GM23338 (cell line): ENCODE measurements around the gene BFAR. TPM values are rescaled to one million over a fixed set of nuclear protein-coding genes. Genes with fewer than 3 reads are reported as not detected.

Experiments
- ATAC-seq: fragments of 200-7000 bp; cut with Tn5 transposase; 3 replicates; pipeline ENCODE4 v1.9.1; 2020
- DNase-seq: peaks from one replicate; pipeline ENCODE4 v3.0.0-alpha.2; 2015; ENCODE audit warnings: low spot score
- H2AFZ ChIP-seq: fragments of 200-600 bp; sonication (generic); 2 replicates; pipeline ENCODE4 v1.8.0; 2016; ENCODE audit warnings: antibody characterized with exemption, mild to moderate bottlenecking, moderate library complexity
- H3F3A ChIP-seq: fragments of 200-600 bp; sonication (generic); replicated peaks from 2 replicates; pipeline ENCODE4 v1.8.0; 2017; ENCODE audit warnings: antibody characterized with exemption, mixed run types, low read depth
- H3K27ac ChIP-seq: fragments of 200-600 bp; sonication (generic); 2 replicates; pipeline ENCODE4 v1.6.1; 2016; ENCODE audit warnings: low read depth
- H3K27me3 ChIP-seq: fragments of 200-600 bp; sonication (generic); 2 replicates; pipeline ENCODE4 v1.8.0; 2016; ENCODE audit warnings: mild to moderate bottlenecking, mixed run types, moderate library complexity; ENCODE audit not compliant: insufficient read depth
- H3K36me3 ChIP-seq: fragments of 200-600 bp; sonication (generic); 2 replicates; pipeline ENCODE4 v1.8.0; 2016; ENCODE audit warnings: mild to moderate bottlenecking; ENCODE audit not compliant: insufficient read depth
- H3K4me1 ChIP-seq: fragments of 200-600 bp; sonication (generic); 2 replicates; pipeline ENCODE4 v1.8.0; 2016; ENCODE audit warnings: mild to moderate bottlenecking, moderate library complexity; ENCODE audit not compliant: insufficient read depth
- H3K4me2 ChIP-seq: fragments of 200-600 bp; sonication (generic); 2 replicates; pipeline ENCODE4 v1.7.1; 2017; ENCODE audit warnings: mixed run types
- H3K4me3 ChIP-seq: fragments of 200-600 bp; sonication (generic); 2 replicates; pipeline ENCODE4 v1.6.1; 2016; ENCODE audit warnings: mixed run types
- H3K79me2 ChIP-seq: fragments of 200-600 bp; sonication (generic); replicated peaks from 2 replicates; pipeline ENCODE4 v1.8.0; 2017; ENCODE audit warnings: mild to moderate bottlenecking; ENCODE audit not compliant: insufficient read depth
- H3K9me2 ChIP-seq: fragments of 200-600 bp; sonication (generic); 2 replicates; pipeline ENCODE4 v1.8.0; 2017; ENCODE audit not compliant: insufficient read depth
- H4K20me1 ChIP-seq: fragments of 200-600 bp; sonication (generic); replicated peaks from 2 replicates; pipeline ENCODE4 v1.8.0; 2017; ENCODE audit warnings: mild to moderate bottlenecking; ENCODE audit not compliant: insufficient read depth
- H3K27ac Mint-ChIP-seq: 2 replicates; pipeline ENCODE4 v1.8.0; 2020; ENCODE audit warnings: inconsistent platforms, mild to moderate bottlenecking, moderate library complexity, mixed read lengths
- H3K27me3 Mint-ChIP-seq: 3 replicates; pipeline ENCODE4 v1.8.0; 2022; ENCODE audit warnings: low read depth, mild to moderate bottlenecking, moderate library complexity, mixed read lengths, inconsistent platforms; ENCODE audit not compliant: insufficient read depth, poor library complexity
- H3K36me3 Mint-ChIP-seq: 3 replicates; pipeline ENCODE4 v1.8.0; 2021; ENCODE audit warnings: low read depth, mild to moderate bottlenecking, inconsistent platforms, moderate library complexity, mixed read lengths
- H3K4me1 Mint-ChIP-seq: 3 replicates; pipeline ENCODE4 v1.8.0; 2020; ENCODE audit warnings: mild to moderate bottlenecking, inconsistent platforms, mixed read lengths
- H3K4me3 Mint-ChIP-seq: 3 replicates; pipeline ENCODE4 v1.8.0; 2021; ENCODE audit warnings: moderate library complexity, mild to moderate bottlenecking, inconsistent platforms, mixed read lengths
- H3K9me3 Mint-ChIP-seq: 3 replicates; pipeline ENCODE4 v1.8.0; 2020; ENCODE audit warnings: moderate library complexity, mild to moderate bottlenecking, inconsistent platforms, mixed read lengths
- CREB1 ChIP-seq: fragments of 250-450 bp; sonication (Bioruptor Pico); IDR thresholded peaks from 2 replicates; pipeline ENCODE4 v1.5.0; 2020; ENCODE audit warnings: low read depth, mild to moderate bottlenecking, moderate library complexity
- EZH2 ChIP-seq: fragments of 200-600 bp; sonication (generic); IDR thresholded peaks from one replicate; pipeline ENCODE4 v1.8.0; 2017; ENCODE audit warnings: antibody characterized with exemption, mild to moderate bottlenecking, low read depth; ENCODE audit not compliant: unreplicated experiment
- EZH2phosphoT487 ChIP-seq: fragments of 200-600 bp; sonication (generic); IDR thresholded peaks from one replicate; pipeline ENCODE4 v1.8.1; 2018; ENCODE audit warnings: antibody characterized with exemption; ENCODE audit not compliant: unreplicated experiment
- JUNB ChIP-seq: IDR thresholded peaks from one replicate; pipeline ENCODE4 v1.6.1; 2016; ENCODE audit warnings: antibody characterized with exemption; ENCODE audit not compliant: unreplicated experiment
- NANOG ChIP-seq: IDR thresholded peaks from 2 replicates; pipeline ENCODE4 v1.6.1; 2016; ENCODE audit warnings: antibody characterized with exemption, borderline replicate concordance
- POLR2AphosphoS5 ChIP-seq: IDR thresholded peaks from 2 replicates; pipeline ENCODE4 v1.6.1; 2016; ENCODE audit warnings: antibody characterized with exemption, low read depth
- STAT1 ChIP-seq: IDR thresholded peaks from one replicate; pipeline ENCODE4 v1.6.1; 2016; ENCODE audit warnings: antibody characterized with exemption; ENCODE audit not compliant: unreplicated experiment
- ZNF114 ChIP-seq: fragments of 250-450 bp; sonication (Bioruptor Pico); IDR thresholded peaks from 2 replicates; pipeline ENCODE4 v1.5.0; 2020; ENCODE audit warnings: mild to moderate bottlenecking, moderate library complexity
- ZNF331 ChIP-seq: fragments of 250-450 bp; sonication (Bioruptor Pico); IDR thresholded peaks from 2 replicates; pipeline ENCODE4 v1.5.0; 2020; ENCODE audit warnings: low read depth, mild to moderate bottlenecking, moderate library complexity
- polyA plus RNA-seq: library from polyadenylated mRNA; unstranded; fragments of >200 nt; fragmentation: Nextera tagmentation; extraction: Ambion mirVana; gene quantifications from 2 replicates; pipeline ENCODE4 v1.2.1, GENCODE V29; 2016
- total RNA-seq: library from RNA; depleted of rRNA; stranded (reverse); fragments of >200 nt; shearing (Covaris generic); gene quantifications from 2 replicates; pipeline ENCODE4 v1.2.3, GENCODE V29; 2014
- TF ChIP-seq, protein P1 (sequence below): IDR thresholded peaks from one replicate; pipeline ENCODE4 v1.6.1; 2018; ENCODE audit warnings: antibody characterized with exemption; ENCODE audit not compliant: unreplicated experiment
- TF ChIP-seq, protein P2 (sequence below): IDR thresholded peaks from 2 replicates; pipeline ENCODE4 v1.6.1; 2016; ENCODE audit warnings: antibody characterized with exemption
- TF ChIP-seq, protein P3 (sequence below), 2 experiments: fragments of 200-600 bp in 1 of 2; sonication (generic) in 1 of 2; conservative IDR thresholded peaks; 2 replicates each; pipeline versions ENCODE4 v1.5.1 to v1.6.1; 2016 to 2017; ENCODE audit warnings: antibody characterized with exemption in 2 of 2, low read depth in 2 of 2, mild to moderate bottlenecking in 2 of 2, moderate library complexity in 1 of 2
- TF ChIP-seq, protein P4 (sequence below): fragments of 250-450 bp; sonication (Bioruptor Pico); IDR thresholded peaks from 2 replicates; pipeline ENCODE4 v1.5.0; 2020; ENCODE audit warnings: mild to moderate bottlenecking, moderate library complexity

BFAR gene
- total and polyA plus RNA-seq, 2 experiments from 2014 or later, result 54.4 to 126 TPM

DNA sequence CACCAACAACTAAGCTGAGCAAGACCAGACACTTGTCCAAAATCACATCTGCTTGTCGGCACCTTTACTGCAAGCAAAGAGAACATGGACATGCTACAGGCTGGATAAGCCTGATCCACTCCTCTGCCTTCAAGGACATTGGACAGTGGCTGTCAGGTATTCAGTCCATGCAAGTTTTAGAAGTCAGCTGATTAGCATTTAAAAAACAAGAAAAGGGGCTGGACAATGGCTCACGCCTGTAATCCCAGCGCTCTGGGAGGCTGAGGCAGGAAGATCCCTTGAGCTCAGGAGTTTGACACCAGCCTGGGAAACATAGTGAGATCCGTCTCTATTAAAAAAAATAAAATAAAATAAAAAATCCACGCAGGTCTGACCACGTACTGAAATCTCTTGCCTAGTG, 23.0 kb upstream of the BFAR start:
- H3K4me3 Mint-ChIP-seq, result no peak overlapping the region
- Histone ChIP-seq H3K9me2 (no peaks in the 10 kb centered on the region), H3K4me1 (no peaks in the 10 kb centered on the region; the same call in 1 of the 2 replicates), H3K27me3 (no peaks in the 10 kb centered on the region), H3K36me3 (peaks cover 36% of the 10 kb centered on the region), H3K4me3 (no peak overlapping the region), H3F3A (no peaks in the 10 kb centered on the region), H3K27ac (peak overlapping the region; percentile 46; the same call in 1 of the 2 replicates), H2AFZ (no peak overlapping the region), H3K4me2 (no peak overlapping the region), H3K79me2 (no peaks in the 10 kb centered on the region), H4K20me1 (0 out of 2 replicates have a peak, but pooled peaks cover 10% of the 10 kb centered on the region)
- H3K36me3 Mint-ChIP-seq, result peaks cover 70% of the 10 kb centered on the region
- H3K27ac Mint-ChIP-seq, result no peak overlapping the region
- TF ChIP-seq CREB1 (CRISPR knock-in tag), result no peak
- no peak for TF ChIP-seq ZNF331
- no peak for TF ChIP-seq EZH2
- TF ChIP-seq, protein P1, sequence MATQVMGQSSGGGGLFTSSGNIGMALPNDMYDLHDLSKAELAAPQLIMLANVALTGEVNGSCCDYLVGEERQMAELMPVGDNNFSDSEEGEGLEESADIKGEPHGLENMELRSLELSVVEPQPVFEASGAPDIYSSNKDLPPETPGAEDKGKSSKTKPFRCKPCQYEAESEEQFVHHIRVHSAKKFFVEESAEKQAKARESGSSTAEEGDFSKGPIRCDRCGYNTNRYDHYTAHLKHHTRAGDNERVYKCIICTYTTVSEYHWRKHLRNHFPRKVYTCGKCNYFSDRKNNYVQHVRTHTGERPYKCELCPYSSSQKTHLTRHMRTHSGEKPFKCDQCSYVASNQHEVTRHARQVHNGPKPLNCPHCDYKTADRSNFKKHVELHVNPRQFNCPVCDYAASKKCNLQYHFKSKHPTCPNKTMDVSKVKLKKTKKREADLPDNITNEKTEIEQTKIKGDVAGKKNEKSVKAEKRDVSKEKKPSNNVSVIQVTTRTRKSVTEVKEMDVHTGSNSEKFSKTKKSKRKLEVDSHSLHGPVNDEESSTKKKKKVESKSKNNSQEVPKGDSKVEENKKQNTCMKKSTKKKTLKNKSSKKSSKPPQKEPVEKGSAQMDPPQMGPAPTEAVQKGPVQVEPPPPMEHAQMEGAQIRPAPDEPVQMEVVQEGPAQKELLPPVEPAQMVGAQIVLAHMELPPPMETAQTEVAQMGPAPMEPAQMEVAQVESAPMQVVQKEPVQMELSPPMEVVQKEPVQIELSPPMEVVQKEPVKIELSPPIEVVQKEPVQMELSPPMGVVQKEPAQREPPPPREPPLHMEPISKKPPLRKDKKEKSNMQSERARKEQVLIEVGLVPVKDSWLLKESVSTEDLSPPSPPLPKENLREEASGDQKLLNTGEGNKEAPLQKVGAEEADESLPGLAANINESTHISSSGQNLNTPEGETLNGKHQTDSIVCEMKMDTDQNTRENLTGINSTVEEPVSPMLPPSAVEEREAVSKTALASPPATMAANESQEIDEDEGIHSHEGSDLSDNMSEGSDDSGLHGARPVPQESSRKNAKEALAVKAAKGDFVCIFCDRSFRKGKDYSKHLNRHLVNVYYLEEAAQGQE, result no peak
- TF ChIP-seq POLR2AphosphoS5, result no peak
- TF ChIP-seq, protein P2, sequence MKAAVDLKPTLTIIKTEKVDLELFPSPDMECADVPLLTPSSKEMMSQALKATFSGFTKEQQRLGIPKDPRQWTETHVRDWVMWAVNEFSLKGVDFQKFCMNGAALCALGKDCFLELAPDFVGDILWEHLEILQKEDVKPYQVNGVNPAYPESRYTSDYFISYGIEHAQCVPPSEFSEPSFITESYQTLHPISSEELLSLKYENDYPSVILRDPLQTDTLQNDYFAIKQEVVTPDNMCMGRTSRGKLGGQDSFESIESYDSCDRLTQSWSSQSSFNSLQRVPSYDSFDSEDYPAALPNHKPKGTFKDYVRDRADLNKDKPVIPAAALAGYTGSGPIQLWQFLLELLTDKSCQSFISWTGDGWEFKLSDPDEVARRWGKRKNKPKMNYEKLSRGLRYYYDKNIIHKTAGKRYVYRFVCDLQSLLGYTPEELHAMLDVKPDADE, result no peak
- no peak for TF ChIP-seq ZNF114 (CRISPR knock-in tag)
- no peak for TF ChIP-seq STAT1
- no peak for TF ChIP-seq JUNB
- no peak for TF ChIP-seq EZH2phosphoT487
- TF ChIP-seq, protein P3, sequence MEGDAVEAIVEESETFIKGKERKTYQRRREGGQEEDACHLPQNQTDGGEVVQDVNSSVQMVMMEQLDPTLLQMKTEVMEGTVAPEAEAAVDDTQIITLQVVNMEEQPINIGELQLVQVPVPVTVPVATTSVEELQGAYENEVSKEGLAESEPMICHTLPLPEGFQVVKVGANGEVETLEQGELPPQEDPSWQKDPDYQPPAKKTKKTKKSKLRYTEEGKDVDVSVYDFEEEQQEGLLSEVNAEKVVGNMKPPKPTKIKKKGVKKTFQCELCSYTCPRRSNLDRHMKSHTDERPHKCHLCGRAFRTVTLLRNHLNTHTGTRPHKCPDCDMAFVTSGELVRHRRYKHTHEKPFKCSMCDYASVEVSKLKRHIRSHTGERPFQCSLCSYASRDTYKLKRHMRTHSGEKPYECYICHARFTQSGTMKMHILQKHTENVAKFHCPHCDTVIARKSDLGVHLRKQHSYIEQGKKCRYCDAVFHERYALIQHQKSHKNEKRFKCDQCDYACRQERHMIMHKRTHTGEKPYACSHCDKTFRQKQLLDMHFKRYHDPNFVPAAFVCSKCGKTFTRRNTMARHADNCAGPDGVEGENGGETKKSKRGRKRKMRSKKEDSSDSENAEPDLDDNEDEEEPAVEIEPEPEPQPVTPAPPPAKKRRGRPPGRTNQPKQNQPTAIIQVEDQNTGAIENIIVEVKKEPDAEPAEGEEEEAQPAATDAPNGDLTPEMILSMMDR (conservative IDR thresholded peaks at IDR 0.05; ENCODE audit: low read depth in 2 of 2), result no peak
- no peak for TF ChIP-seq NANOG
- TF ChIP-seq, protein P4, sequence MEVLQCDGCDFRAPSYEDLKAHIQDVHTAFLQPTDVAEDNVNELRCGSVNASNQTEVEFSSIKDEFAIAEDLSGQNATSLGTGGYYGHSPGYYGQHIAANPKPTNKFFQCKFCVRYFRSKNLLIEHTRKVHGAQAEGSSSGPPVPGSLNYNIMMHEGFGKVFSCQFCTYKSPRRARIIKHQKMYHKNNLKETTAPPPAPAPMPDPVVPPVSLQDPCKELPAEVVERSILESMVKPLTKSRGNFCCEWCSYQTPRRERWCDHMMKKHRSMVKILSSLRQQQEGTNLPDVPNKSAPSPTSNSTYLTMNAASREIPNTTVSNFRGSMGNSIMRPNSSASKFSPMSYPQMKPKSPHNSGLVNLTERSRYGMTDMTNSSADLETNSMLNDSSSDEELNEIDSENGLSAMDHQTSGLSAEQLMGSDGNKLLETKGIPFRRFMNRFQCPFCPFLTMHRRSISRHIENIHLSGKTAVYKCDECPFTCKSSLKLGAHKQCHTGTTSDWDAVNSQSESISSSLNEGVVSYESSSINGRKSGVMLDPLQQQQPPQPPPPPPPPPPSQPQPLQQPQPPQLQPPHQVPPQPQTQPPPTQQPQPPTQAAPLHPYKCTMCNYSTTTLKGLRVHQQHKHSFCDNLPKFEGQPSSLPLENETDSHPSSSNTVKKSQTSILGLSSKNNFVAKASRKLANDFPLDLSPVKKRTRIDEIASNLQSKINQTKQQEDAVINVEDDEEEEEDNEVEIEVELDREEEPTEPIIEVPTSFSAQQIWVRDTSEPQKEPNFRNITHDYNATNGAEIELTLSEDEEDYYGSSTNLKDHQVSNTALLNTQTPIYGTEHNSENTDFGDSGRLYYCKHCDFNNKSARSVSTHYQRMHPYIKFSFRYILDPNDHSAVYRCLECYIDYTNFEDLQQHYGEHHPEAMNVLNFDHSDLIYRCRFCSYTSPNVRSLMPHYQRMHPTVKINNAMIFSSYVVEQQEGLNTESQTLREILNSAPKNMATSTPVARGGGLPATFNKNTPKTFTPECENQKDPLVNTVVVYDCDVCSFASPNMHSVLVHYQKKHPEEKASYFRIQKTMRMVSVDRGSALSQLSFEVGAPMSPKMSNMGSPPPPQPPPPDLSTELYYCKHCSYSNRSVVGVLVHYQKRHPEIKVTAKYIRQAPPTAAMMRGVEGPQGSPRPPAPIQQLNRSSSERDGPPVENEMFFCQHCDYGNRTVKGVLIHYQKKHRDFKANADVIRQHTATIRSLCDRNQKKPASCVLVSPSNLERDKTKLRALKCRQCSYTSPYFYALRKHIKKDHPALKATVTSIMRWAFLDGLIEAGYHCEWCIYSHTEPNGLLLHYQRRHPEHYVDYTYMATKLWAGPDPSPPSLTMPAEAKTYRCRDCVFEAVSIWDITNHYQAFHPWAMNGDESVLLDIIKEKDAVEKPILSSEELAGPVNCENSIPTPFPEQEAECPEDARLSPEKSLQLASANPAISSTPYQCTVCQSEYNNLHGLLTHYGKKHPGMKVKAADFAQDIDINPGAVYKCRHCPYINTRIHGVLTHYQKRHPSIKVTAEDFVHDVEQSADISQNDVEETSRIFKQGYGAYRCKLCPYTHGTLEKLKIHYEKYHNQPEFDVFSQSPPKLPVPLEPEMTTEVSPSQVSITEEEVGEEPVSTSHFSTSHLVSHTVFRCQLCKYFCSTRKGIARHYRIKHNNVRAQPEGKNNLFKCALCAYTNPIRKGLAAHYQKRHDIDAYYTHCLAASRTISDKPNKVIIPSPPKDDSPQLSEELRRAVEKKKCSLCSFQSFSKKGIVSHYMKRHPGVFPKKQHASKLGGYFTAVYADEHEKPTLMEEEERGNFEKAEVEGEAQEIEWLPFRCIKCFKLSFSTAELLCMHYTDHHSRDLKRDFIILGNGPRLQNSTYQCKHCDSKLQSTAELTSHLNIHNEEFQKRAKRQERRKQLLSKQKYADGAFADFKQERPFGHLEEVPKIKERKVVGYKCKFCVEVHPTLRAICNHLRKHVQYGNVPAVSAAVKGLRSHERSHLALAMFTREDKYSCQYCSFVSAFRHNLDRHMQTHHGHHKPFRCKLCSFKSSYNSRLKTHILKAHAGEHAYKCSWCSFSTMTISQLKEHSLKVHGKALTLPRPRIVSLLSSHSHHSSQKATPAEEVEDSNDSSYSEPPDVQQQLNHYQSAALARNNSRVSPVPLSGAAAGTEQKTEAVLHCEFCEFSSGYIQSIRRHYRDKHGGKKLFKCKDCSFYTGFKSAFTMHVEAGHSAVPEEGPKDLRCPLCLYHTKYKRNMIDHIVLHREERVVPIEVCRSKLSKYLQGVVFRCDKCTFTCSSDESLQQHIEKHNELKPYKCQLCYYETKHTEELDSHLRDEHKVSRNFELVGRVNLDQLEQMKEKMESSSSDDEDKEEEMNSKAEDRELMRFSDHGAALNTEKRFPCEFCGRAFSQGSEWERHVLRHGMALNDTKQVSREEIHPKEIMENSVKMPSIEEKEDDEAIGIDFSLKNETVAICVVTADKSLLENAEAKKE, result no peak
- ATAC-seq, result peak; percentile 35; the same call in 1 of the 3 replicates
- peaks cover 5% of the 10 kb centered on the region; the same call in 1 of the 3 replicates for H3K4me1 Mint-ChIP-seq
- no peak for DNase-seq
- H3K27me3 Mint-ChIP-seq, result no peaks in the 10 kb centered on the region
- no peaks in the 10 kb centered on the region for H3K9me3 Mint-ChIP-seq
